ENCODE results near the gene SLC22A14. TPM values are rescaled to one million over a fixed set of nuclear protein-coding genes. Genes with fewer than 3 reads are reported as not detected.
A peak's percentile ranks its signal among the peaks of the same experiment; 100 is the strongest.
"Not testable (repeated sequence)": the region's sequence is repeated elsewhere in the genome, so short reads cannot be mapped to it uniquely, and the experiment has no call there.

SLC22A14 gene
- polyA plus RNA-seq, 3 donors from 2014 or later = not detected

- DNase-seq = no peak
- Mint-ChIP-seq H3K9me3 (no peaks in the 10 kb centered on the region), H3K36me3 (peaks cover 0 to 16% (median 3%) of the 10 kb centered on the region in 3 donors), H3K4me1 (peaks cover 0 to 1% of the 10 kb centered on the region in 2 donors), H3K4me3 (no peak overlapping the region), H3K27ac (no peak overlapping the region), H3K27me3 (ENCODE audit: low read depth in 3 of 3) (peaks cover 0 to 1% (median 0%) of the 10 kb centered on the region in 3 donors)
These were observed 5.0 kb upstream of the SLC22A14 start for GRCh38 chr3:38276917-38277630.

- Mint-ChIP-seq H3K36me3 (peaks cover 0 to 13% (median 3%) of the 10 kb centered on the region in 3 donors), H3K27me3 (ENCODE audit: low read depth in 3 of 3) (peaks cover 0 to 1% (median 0%) of the 10 kb centered on the region in 3 donors), H3K9me3 (no peaks in the 10 kb centered on the region)
These were observed 3.3 kb upstream of the SLC22A14 start for GRCh38 chr3:38278841-38279240.

GRCh38 chr3:38283810-38284755, 2.0 kb downstream of the SLC22A14 start:
- no peak overlapping the region for H3K4me3 Mint-ChIP-seq
- H3K9me3 Mint-ChIP-seq = no peaks in the 10 kb centered on the region
- no peak overlapping the region for H3K27ac Mint-ChIP-seq
- H3K27me3 Mint-ChIP-seq (ENCODE audit: low read depth in 3 of 3) = peaks cover 0 to 4% (median 4%) of the 10 kb centered on the region in 3 donors
- no peak for DNase-seq
- peaks cover 0 to 1% of the 10 kb centered on the region in 2 donors for H3K4me1 Mint-ChIP-seq
- peaks cover 0 to 7% (median 0%) of the 10 kb centered on the region in 3 donors for H3K36me3 Mint-ChIP-seq

More at GRCh38 chr3:38278841-38279240, 3.3 kb upstream of the SLC22A14 start:
- no peak overlapping the region for H3K27ac Mint-ChIP-seq
- no peak overlapping the region for H3K4me3 Mint-ChIP-seq
- H3K4me1 Mint-ChIP-seq = peaks cover 0 to 1% of the 10 kb centered on the region in 2 donors
- DNase-seq = no peak

- Mint-ChIP-seq H3K9me3 (no peaks in the 10 kb centered on the region), H3K4me3 (no peak overlapping the region), H3K36me3 (peaks cover 0 to 7% (median 0%) of the 10 kb centered on the region in 3 donors), H3K27me3 (ENCODE audit: low read depth in 3 of 3) (peaks cover 1 to 6% (median 4%) of the 10 kb centered on the region in 3 donors), H3K4me1 (no peaks in the 10 kb centered on the region), H3K27ac (no peak overlapping the region)
- no peak for DNase-seq
These were observed 2.7 kb downstream of the SLC22A14 start for GRCh38 chr3:38284756-38285150.

- H3K27ac Mint-ChIP-seq, H3K36me3 Mint-ChIP-seq, H3K4me1 Mint-ChIP-seq, H3K9me3 Mint-ChIP-seq, DNase-seq, H3K4me3 Mint-ChIP-seq: not testable (repeated sequence)
- H3K27me3 Mint-ChIP-seq (ENCODE audit: low read depth in 3 of 3) = peaks cover 1 to 10% (median 6%) of the 10 kb centered on the region in 3 donors
These were observed 7.5 kb downstream of the SLC22A14 start for GRCh38 chr3:38289286-38290217.

- not testable (repeated sequence) for H3K36me3 Mint-ChIP-seq; H3K27me3 Mint-ChIP-seq (ENCODE audit: low read depth in 3 of 3); H3K4me1 Mint-ChIP-seq; H3K9me3 Mint-ChIP-seq; H3K4me3 Mint-ChIP-seq; DNase-seq; H3K27ac Mint-ChIP-seq
These were observed 15.0 kb downstream of the SLC22A14 start for GRCh38 chr3:38297053-38297452.

- no peaks in the 10 kb centered on the region for H3K36me3 Mint-ChIP-seq
- no peak overlapping the region for H3K4me3 Mint-ChIP-seq
- H3K4me1 Mint-ChIP-seq = no peaks in the 10 kb centered on the region
- no peak for DNase-seq
- H3K9me3 Mint-ChIP-seq = peaks cover 0 to 2% (median 0%) of the 10 kb centered on the region in 6 donors
- H3K27ac Mint-ChIP-seq = no peak overlapping the region
- H3K27me3 Mint-ChIP-seq (ENCODE audit: low read depth in 3 of 3) = peaks cover 0 to 9% (median 4%) of the 10 kb centered on the region in 3 donors
These were observed 15.4 kb downstream of the SLC22A14 start for GRCh38 chr3:38297537-38297936.

- peak in 1 of 3 donors; percentile 4 for DNase-seq
- Mint-ChIP-seq H3K27ac (no peak overlapping the region), H3K36me3 (no peaks in the 10 kb centered on the region), H3K4me1 (no peaks in the 10 kb centered on the region), H3K9me3 (peaks cover 0 to 2% (median 0%) of the 10 kb centered on the region in 6 donors), H3K27me3 (ENCODE audit: low read depth in 3 of 3) (peaks cover 0 to 9% (median 4%) of the 10 kb centered on the region in 3 donors), H3K4me3 (no peak overlapping the region)
These were observed 16.0 kb downstream of the SLC22A14 start for GRCh38 chr3:38297947-38298711.

GRCh38 chr3:38306941-38307340, 24.8 kb downstream of the SLC22A14 start:
- Mint-ChIP-seq H3K9me3 (no peaks in the 10 kb centered on the region), H3K4me1 (no peaks in the 10 kb centered on the region), H3K4me3 (no peak overlapping the region), H3K27me3 (ENCODE audit: low read depth in 3 of 3) (peaks cover 0 to 4% (median 0%) of the 10 kb centered on the region in 3 donors), H3K36me3 (no peaks in the 10 kb centered on the region), H3K27ac (no peak overlapping the region)
- DNase-seq = no peak

GRCh38 chr3:38307599-38307998, 25.5 kb downstream of the SLC22A14 start:
- H3K27ac Mint-ChIP-seq = no peak overlapping the region
- H3K4me1 Mint-ChIP-seq = no peaks in the 10 kb centered on the region
- H3K4me3 Mint-ChIP-seq = no peak overlapping the region
- no peaks in the 10 kb centered on the region for H3K36me3 Mint-ChIP-seq
- peaks cover 0 to 8% (median 2%) of the 10 kb centered on the region in 3 donors for H3K27me3 Mint-ChIP-seq (ENCODE audit: low read depth in 3 of 3)
- H3K9me3 Mint-ChIP-seq = no peaks in the 10 kb centered on the region
- DNase-seq = no peak

GRCh38 chr3:38308456-38308855, 26.4 kb downstream of the SLC22A14 start:
- H3K4me3 Mint-ChIP-seq = no peak overlapping the region
- no peaks in the 10 kb centered on the region for H3K9me3 Mint-ChIP-seq
- no peaks in the 10 kb centered on the region for H3K4me1 Mint-ChIP-seq
- H3K27me3 Mint-ChIP-seq (ENCODE audit: low read depth in 3 of 3) = peaks cover 0 to 8% (median 2%) of the 10 kb centered on the region in 3 donors
- no peak overlapping the region for H3K27ac Mint-ChIP-seq
- DNase-seq = no peak
- no peaks in the 10 kb centered on the region for H3K36me3 Mint-ChIP-seq

GRCh38 chr3:38311476-38311875, 29.4 kb downstream of the SLC22A14 start:
- Mint-ChIP-seq H3K27me3 (ENCODE audit: low read depth in 3 of 3) (peaks cover 0 to 10% (median 2%) of the 10 kb centered on the region in 3 donors), H3K4me1 (no peaks in the 10 kb centered on the region), H3K36me3 (no peaks in the 10 kb centered on the region), H3K9me3 (no peaks in the 10 kb centered on the region), H3K27ac (no peak overlapping the region), H3K4me3 (no peak overlapping the region)
- no peak for DNase-seq

GRCh38 chr3:38311941-38312340, 29.8 kb downstream of the SLC22A14 start:
- H3K27ac Mint-ChIP-seq = no peak overlapping the region
- no peak for DNase-seq
- H3K9me3 Mint-ChIP-seq = no peaks in the 10 kb centered on the region
- H3K27me3 Mint-ChIP-seq (ENCODE audit: low read depth in 3 of 3) = peaks cover 0 to 10% (median 2%) of the 10 kb centered on the region in 3 donors
- H3K4me1 Mint-ChIP-seq = no peaks in the 10 kb centered on the region
- H3K36me3 Mint-ChIP-seq = no peaks in the 10 kb centered on the region
- no peak overlapping the region for H3K4me3 Mint-ChIP-seq

Measured in immature natural killer cell (primary cell).